Hindlimb muscle (tissue), 1 donor: Measurements from ENCODE around the gene SLC9A9. TPM values are rescaled to one million over a fixed set of nuclear protein-coding genes. Genes with fewer than 3 reads are reported as not detected.

Experiments used
- DNase-seq: peaks from one replicate; pipeline ENCODE4 v3.0.0-alpha.2; 2013
- polyA plus RNA-seq: library from polyadenylated mRNA; unstranded; fragments of 120-200 nt; gene quantifications from one replicate; pipeline ENCODE4 v1.2.1, GENCODE V29; 2013; ENCODE audit not compliant: insufficient read length

Gene SLC9A9
- polyA plus RNA-seq, 1 donor, result 14.0 TPM

DNA sequence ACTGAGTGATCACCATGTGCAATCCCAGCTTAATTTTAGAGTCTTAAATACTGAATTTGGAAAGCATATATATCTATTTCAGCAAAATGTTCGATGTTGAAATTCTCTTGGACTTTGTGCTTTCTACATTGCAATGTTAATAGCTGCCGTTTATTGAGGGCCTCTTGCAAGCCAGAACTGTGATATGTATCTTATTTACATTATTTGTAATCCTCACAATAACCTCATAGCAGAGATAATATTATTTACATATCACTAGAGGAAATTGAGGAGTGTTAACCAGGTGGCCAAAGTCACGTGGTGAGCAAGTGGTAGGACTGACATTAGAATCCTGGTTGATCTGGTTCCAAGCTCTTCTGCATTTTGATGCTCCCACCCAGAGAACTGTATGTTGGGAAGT lies 254.1 kb downstream of the SLC9A9 start:
- no peak for DNase-seq

DNA sequence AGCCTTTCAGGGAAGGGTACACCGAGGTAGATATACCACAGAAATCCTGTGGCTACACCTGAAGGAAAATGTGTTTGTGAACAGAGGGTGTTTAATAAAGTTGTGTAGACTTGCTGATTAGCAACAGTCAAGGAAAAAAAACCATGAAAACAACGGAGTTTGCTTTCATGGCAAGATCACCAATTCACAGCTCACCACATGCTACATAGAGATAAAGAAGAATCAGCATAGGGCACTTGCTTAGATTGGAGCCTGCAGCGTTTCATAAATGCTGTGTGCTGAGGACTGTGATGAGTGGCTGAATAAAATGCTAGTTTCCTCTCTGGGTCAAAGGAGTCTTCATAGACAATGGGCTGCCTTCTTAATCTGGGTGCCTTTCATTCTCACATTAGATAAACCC lies 257.6 kb downstream of the SLC9A9 start:
- DNase-seq, result no peak

DNA sequence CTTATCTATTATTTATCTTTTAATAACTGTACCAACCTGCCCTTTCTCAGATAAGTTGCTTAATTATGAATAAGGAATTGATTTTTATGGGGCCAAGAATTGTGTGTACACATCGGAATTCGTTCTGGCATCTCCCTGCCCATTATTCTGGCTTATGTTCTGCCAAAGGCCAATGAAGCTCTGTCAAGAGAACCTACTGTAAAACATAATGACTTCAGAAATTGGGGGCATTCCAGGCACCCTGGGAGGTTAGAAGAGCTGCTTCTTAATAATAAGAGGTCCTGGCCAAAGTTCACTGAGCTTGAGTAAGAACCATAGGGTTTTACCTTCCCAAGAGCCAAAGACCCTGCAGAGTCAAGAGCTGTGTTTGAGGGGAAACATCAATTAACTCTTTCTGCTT lies 261.7 kb downstream of the SLC9A9 start:
- DNase-seq, result no peak

DNA sequence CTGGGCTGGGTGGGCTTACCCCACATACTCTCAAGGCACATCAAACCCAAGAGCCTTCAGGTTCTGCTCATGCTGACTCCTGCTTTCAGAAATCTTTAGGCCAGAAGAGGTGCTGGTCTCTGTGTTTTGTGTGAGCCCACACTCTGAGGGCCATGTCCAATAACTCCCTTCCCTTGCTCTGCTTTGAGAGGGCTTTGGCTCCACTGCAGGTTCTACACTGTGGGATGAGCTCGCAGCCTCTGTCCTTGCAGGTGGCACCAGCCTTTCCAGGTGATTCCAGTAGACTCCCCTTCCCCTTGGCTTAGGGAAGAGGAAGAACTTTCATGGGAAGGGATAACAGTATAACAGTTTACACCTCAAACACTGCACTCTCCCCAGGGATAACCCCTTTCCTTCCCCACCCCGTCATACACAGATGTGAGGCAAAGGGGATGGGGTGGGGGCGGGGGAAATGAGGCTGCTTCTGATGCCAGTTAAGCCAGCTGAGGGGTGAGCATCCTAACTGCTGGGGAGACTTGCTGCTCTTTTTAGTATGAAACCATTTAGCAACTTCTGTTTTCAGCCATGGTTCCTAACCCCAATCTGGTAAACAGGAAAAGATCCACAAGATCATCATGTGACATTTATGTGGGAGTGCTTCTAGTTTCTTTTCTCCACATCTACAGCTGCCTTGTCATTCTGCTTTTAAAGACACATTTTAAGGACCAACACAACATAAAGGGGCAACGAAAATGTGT lies 262.4 kb downstream of the SLC9A9 start:
- no peak for DNase-seq

DNA sequence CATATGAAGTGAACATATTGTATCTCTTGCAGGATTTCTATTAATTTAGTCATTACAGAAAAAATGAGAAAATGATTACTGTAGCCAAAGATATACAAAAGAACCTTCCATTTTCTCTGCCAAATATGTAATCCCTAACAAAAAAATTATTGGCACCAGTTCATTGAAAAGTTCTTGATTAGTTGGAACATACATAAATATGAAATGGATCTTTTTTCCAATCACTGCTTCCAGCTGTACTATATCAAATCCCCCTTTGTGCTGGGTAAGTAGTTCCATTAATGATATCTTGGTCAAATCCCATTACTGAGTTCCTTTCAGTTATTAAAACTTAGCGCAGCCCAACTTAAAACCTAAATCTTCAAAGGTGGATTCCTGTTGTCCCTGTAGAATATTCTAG lies 263.8 kb downstream of the SLC9A9 start:
- DNase-seq, result no peak

DNA sequence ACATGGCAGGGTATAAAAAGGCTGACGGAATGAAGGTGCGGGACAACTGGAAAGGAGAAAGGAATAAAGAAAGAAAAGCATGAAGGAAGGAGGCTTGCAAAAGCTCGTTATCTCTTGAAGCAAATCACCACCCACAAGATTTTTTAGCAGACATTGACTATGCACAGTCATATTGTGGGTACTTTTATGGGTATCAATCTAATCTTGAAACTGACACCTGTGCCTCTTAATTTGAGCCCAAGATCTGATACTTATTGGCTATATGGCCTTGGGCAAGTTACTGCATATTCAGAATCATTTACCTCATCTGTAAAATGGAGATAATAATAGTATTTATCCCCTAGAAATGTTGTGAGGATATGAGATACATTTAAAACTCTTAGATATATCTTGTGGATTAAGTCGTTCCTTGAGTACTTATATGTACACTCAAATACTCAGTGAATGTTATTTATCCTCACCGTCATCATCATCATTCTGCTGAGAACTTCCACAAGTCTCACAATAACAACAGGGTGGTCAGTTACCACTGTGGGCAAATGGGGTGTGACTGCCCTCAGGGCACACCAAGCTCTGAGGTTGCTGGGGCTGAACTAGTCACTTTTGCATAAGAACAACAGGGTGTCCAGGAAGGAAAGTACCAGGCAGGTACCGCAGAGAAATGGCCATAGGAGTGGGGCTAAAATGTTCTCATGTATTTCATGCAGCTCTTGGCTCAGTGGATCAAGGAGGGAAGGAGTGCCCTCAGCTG lies 266.1 kb downstream of the SLC9A9 start:
- DNase-seq, result no peak

DNA sequence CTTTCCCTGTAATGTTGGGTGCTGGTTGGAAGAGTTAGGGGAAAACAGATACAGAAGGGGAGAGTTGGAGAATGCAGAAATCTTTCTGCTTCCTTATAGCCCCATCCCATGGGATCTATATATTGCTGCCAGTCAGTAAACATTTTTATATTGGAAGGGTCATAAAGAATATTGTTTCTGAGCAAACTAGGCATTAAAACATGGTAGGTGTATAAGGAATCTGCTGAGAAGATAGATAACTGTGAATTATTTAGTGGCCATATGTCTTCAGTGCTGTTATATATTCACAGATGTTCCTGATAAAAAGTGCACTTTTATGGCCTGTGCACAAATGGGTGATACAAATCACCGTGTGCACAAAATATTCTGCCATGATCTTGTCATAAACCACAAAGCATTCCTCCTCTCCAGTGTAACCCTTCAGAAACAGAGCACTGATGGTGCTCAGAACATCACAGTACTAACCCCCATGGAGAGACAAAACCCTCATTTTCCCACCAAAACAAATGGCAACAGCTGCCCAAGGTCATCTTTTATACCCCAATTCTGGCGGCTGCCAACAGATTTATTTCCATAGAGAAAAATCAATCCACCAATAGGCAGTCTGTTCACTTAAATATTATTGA lies 269.3 kb downstream of the SLC9A9 start:
- DNase-seq, result no peak

DNA sequence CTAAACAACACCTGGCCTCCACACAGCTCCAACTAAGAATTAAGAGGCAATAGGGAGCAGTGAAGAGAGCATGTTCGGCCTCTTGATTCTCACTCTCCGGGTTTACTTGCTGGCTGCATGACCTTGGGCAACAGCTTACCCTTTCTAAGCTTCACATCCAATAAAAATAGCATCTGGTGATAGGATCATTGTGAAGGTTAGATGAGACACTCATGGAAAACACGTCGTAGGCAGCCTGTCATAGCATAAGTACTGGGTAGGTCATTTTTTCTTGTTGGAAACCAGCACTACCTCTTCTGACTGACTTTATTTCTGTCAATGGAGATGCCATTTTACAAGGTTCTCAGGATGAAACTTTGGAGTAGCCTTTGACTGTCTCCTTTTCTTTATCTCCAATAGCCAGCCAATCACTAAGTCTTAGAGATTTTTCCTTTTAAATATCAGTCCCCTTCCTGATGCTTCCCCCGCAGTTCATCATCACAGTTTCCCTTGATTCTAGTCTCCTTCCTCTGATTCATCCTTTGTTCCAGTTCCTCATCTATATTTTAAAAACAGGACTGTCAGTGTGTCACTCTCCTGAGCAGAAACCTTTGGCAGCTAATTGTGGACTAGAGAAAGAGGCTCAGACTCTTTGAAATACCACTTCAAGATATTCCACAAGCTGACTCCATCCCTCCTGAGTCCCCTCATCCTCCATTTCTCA lies 271.5 kb downstream of the SLC9A9 start:
- DNase-seq, result no peak

DNA sequence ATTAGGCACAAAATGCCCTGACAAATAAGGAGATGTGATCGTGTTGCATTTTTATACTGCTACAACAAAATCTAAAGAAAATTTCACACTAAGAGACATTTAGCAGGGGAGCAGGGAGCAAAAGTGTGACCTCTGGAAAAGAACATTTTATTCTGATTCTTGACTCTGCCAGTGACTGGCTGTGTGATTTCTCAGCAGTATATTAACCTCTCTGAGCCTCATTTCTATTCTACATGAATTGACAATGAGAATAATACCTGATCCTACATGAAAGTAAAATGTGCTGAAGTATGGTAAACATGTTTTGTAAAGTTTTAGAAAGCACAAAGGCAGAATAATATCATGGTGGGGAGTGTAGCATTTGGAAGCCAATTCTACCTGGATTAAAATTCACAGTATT lies 273.3 kb downstream of the SLC9A9 start:
- DNase-seq, result no peak

DNA sequence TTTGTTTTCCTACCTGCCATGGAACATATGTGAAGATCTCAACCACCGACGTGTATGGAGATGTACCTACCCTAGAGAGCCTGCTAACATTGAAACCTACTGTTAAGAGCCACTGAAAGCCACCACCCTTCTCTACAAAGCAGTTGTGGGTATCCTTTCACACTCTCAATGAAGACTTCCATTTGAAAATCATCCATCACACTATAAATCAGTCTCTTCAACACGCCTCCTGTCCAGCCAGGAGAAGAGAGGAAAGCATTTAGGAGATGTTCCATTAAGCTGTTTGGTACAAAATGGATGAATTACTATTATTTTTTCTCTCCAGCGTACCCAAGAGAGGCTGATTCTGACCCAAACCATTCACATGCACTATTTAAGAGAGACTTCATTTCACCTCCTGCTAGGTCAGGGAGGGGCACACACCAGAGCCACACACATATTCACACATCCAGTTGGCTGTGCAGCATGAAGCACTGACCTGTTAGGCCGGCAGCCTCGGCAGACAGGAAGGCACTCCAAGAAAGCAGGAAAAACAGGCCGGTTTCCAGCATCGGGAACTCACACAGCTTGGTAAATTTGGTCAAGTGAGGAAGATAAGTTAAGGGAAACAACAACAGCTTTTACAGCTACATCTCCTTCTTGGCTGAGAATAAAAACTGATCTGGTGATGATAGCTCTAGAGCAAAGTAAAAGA lies 274.5 kb downstream of the SLC9A9 start:
- DNase-seq, result no peak

DNA sequence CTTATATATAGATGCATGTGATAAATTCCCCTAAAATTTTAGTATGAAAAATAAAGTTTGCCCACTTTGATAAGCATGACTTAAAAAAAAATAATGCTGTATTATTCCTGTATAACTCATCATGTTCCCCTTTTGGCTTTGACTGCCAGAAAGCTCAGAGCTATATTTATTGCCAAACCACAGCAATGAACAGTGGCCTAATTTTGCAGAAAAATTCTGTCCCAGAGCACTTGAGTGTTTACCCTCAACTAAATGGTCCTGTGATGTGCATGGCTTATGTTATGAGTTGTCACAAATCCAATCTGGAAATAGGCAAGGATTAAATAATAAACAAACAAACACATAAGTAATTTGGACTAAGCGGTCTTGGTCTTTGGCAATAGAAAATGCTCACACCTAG lies 276.7 kb downstream of the SLC9A9 start:
- no peak for DNase-seq

DNA sequence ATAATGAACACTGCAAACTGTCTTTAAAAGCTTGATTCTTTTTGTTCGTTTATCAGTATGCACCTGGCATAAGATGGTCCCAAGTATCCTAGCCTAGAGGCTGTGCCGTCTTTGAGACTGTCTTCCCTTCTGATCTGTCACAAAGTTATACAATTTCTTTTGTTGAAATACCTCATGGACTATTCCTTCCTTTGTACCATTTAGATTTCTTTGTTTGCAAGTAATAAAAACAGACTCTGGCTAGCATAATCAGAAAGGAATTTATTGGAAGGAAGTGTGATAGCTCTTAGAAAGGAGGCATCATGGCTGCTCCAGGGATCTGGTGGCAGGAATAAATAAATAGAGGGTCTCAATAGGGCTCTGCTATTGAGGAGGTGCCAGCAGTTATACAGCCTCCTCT lies 280.4 kb downstream of the SLC9A9 start:
- no peak for DNase-seq

DNA sequence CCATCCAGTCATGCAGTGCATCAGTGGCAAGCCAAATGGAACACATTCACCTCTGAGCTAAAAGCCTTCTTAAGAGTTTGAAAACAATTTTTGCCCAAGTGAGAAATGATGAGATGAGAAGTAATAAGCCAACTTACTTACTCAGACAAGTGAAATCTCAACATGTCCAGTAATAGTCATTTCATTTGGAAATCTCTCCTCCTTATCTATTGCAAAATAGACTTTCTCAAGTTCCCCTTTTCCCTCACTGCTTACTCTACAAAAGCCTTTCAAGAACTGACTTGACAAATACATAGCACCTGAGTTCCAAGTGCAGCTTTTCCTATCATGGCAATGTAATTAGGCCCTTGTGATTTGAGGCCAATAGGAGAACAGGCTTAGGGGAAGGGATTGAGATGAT lies 282.3 kb downstream of the SLC9A9 start:
- no peak for DNase-seq

DNA sequence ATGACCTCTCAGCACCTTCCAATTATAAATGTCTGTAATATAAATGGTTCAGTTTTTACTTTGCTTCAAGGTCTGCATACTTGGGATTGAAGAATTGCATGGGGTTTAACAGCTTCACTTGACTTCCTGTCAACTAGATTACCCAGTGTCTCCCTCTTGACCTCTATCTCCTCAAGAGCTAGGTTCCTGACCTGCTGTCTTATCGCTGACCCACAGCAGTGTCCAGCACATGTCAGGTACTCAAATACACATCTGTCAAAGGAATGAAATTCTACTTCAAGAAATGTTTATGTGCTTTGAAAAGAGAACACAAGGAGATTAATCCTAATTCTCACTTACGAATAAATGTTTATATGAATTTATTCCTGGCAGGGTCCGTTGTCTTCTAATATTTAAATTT lies 284.5 kb downstream of the SLC9A9 start:
- no peak for DNase-seq

DNA sequence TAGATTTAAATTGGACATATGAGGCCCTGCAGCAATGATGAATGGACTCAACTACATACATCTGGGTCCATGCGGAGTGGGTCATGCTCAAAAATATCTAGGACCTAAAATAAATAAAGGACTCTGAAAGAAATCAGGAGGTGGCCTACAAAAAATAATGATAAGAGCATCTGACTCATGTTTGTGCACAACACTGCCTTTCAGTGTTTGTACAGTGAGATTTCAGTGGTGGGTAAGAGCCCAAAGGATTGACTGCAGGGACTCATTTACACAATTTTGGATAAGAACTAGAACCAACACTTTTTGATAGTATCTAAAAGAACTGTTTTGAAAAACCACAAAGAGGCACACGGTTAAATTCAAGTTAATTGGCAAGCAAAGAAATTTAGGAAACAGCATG lies 285.5 kb downstream of the SLC9A9 start:
- DNase-seq, result no peak

DNA sequence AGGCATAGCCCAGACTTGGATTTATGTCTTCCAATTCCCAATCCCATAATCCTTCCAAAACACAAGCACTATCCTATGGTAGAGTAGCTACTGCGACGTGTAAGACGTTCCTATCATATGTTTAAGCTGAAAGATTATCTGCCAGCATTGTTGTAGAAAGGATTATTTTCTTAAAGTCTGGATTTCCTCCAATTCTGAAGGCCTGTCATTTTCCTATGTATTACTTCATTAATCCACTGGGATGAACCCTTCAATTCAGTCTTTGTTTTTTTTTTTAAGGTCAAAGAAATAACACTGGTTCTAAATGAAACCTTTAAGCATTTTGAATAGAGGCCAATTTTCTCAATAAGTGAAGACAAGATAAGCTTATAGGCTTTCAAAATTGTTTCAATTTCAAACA lies 289.0 kb downstream of the SLC9A9 start:
- DNase-seq, result no peak

DNA sequence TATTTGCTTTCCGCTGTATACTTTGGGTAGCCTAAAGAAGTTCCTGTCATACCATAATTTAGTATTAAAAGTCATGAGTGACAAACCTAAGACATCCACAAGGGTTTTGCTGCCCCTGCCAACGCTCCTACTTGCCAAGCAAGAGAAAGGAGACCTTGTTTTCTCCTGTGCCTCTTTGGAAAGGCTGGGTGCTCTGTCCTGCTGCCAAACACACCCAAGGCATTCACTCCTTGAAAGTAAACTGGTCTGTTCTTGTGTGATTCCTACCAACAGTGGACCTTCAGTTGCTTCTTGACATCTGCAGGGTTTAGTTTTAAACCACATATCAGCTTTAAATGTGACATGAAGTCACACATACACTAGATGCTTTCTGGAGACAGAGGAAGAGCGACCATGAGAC lies 295.4 kb downstream of the SLC9A9 start:
- no peak for DNase-seq

DNA sequence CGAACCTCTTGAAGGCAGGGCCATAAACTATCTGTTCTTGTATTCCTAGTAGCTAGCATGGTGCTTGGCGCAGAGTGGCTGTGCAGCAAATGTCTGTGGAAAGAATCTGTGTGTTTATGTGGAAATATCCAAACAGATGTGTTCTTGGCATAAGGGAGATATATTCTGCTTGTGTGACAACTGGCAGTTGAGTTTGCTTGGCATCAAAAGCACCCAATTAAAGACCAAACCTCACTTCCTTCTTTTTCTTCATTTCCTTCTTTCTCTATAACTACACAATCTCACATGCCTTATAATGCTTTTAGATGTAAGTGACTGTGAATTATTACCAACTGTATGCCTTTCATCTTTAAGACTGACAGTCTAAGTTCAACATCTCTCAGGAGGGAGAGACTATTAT lies 296.5 kb downstream of the SLC9A9 start:
- no peak for DNase-seq

DNA sequence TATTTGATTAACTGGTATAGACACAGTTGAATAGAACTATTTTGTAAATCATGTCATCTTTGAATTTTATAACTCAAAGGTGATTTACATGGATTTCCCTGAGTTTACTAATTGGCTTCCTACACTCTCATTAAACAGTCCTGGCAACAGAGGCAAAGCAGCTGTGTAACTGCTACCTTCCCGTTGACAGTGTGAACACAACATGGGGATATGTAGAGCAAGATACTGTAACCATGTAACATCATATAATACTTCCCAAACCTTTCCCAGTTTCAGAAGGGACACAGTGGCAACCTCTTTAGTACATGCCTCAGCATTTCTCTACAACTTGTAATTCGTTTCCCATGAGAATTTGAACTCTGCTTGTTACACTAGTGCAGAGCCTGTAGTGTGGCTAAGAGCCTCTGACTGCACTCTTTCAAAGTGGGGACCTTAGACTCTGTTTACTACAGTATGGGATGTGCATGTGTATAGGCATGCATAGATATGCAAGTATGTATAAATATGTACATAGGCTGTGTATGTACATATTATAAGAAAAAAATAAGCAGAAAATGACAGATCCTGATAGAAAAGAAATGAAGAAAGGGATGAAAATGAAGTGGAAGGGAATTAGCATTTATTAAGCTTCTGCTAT lies 299.3 kb downstream of the SLC9A9 start:
- no peak for DNase-seq

DNA sequence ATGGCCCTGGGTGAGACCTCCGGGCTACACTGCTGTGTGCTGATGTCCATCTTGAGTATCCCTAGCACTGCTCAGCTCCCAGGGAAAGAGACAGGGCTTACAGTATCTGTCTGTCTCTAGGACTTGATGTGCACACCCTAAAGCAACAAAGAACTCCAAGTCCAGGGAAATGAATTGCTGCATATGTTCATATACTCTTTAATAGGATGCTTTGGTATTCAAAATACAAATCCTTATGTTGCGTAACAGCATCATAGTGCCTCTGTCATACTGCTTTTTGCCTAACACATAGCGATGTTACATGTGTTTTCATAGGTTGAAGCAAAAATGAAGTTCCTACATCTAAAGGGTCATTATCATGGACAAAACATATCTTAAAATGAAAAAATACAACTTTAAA lies 299.9 kb downstream of the SLC9A9 start:
- DNase-seq, result no peak

DNA sequence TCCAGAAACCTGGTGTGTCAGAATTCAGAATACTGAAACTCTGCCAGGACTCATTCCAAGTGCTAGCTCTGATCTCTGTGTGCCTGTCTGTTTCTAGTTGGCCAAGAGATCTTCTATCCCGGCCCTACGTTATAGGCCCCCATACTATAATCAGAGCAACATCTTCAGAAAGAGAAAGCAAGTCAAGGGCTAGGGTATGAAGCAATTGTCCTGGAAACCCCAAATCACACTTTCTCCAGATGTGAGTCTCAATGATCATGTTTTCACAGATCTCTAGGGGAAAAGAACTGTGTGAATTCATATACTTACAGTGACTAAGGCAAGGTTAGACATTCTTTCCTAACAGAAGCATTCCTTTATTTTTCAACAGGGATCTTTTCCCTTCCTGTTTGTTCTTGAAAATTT lies 309.7 kb downstream of the SLC9A9 start:
- no peak for DNase-seq

DNA sequence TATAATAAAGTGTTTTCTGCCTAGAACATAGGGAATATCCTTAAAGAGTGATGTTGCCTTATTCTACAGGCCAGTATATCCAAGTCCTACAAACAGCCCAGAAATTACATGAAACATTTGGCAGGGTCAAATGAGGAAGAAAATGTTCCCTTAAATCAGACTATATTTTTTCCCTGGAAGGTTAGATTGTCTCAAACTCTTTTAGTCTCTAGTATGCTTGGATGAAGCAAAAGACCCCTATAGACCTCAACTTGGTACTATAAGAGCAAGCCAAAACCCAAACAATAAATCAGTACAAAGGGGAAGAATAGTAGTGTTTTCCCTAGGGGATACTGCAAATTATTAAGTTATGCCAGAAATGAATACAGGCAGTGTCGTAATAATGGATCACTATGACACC lies 310.2 kb downstream of the SLC9A9 start:
- DNase-seq, result no peak
